PC-3 (cell line): ENCODE data around the gene TTC39A.

ENCODE experiments used
- EZH2 ChIP-seq: fragments of 300-600 bp; sonication (generic); IDR thresholded peaks from one replicate; pipeline ENCODE4 v1.6.1; 2017; ENCODE audit warnings: antibody characterized with exemption, mild to moderate bottlenecking, low read length; ENCODE audit not compliant: unreplicated experiment
- TF ChIP-seq, protein P1 (sequence below): fragments of 300-600 bp; sonication (generic); conservative IDR thresholded peaks from 2 replicates; pipeline ENCODE4 v1.5.1; 2017; ENCODE audit warnings: antibody characterized with exemption, low read depth, mild to moderate bottlenecking, low read length

DNA sequence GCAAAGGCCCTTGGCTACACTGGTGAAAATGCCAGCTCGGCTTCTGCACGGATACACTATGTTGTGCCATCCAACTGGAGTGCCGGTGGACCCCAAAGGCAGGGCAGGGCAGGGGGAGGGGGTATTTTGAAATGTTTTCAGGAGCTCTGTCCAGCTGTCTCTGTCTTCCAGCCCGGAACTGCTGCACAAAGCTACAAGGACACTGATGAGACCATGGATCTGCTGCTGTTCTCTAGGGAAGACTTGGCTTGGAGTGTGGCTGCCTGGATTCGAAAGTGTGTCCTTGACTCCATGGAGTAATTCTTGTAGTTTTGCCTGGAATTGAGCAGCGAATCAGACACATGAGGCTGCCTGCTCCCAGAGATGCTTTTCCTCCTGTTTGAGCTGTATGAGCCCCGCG lies 42.4 kb downstream of the TTC39A start:
- TF ChIP-seq, protein P1, sequence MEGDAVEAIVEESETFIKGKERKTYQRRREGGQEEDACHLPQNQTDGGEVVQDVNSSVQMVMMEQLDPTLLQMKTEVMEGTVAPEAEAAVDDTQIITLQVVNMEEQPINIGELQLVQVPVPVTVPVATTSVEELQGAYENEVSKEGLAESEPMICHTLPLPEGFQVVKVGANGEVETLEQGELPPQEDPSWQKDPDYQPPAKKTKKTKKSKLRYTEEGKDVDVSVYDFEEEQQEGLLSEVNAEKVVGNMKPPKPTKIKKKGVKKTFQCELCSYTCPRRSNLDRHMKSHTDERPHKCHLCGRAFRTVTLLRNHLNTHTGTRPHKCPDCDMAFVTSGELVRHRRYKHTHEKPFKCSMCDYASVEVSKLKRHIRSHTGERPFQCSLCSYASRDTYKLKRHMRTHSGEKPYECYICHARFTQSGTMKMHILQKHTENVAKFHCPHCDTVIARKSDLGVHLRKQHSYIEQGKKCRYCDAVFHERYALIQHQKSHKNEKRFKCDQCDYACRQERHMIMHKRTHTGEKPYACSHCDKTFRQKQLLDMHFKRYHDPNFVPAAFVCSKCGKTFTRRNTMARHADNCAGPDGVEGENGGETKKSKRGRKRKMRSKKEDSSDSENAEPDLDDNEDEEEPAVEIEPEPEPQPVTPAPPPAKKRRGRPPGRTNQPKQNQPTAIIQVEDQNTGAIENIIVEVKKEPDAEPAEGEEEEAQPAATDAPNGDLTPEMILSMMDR = no peak
- no peak for TF ChIP-seq EZH2
